Stomach (tissue), 9 donors: ENCODE measurements around the gene PRICKLE1. TPM values are rescaled to one million over a fixed set of nuclear protein-coding genes. Genes with fewer than 3 reads are reported as not detected.

Experiments
- DNase-seq, 2 donors: peaks; one replicate each; pipeline versions ENCODE4 v3.0.0 to v3.0.0-alpha.2; 2013 to 2019
- H3K27ac ChIP-seq, 5 donors: fragments of 200-600 bp in 4 of 5; sonication (generic) in 4 of 5; one replicate each; pipeline ENCODE4 v1.5.1; 2013 to 2019; ENCODE audit warnings: mild to moderate bottlenecking in 1 of 5, moderate library complexity in 1 of 5
- H3K27me3 ChIP-seq, 3 donors: fragments of 200-600 bp; sonication (generic); one replicate each; pipeline ENCODE4 v1.5.1; 2017 to 2019; ENCODE audit warnings: mixed run types in 1 of 3
- H3K36me3 ChIP-seq, 4 donors: fragments of 200-600 bp; sonication (generic); 1 replicate in 3 of 4; 2 replicates in 1 of 4; pipeline ENCODE4 v1.5.1; 2016 to 2019
- H3K4me1 ChIP-seq, 4 donors: fragments of 200-600 bp; sonication (generic); one replicate each; pipeline ENCODE4 v1.5.1; 2016 to 2019
- H3K4me3 ChIP-seq, 4 donors: fragments of 200-600 bp; sonication (generic) in 3 of 4; one replicate each; pipeline ENCODE4 v1.5.1; 2016 to 2019; ENCODE audit warnings: mild to moderate bottlenecking in 1 of 4
- H3K9me3 ChIP-seq, 4 donors: fragments of 200-600 bp; sonication (generic); one replicate each; pipeline ENCODE4 v1.5.1; 2016 to 2019
- CTCF ChIP-seq, 7 experiments: fragments of 450-650 bp in 4 of 7; fragments of 200-600 bp in 3 of 7; sonication (generic) in 3 of 7; IDR thresholded peaks; one replicate each; pipeline ENCODE4 v1.5.1; 2016 to 2019; ENCODE audit warnings: antibody characterized with exemption in 7 of 7, control low read depth in 2 of 7, mild to moderate bottlenecking in 1 of 7
- EP300 ChIP-seq: sonication (generic); formaldehyde crosslinking; IDR thresholded peaks from one replicate; pipeline ENCODE4 v1.6.1; 2017; ENCODE audit warnings: antibody characterized with exemption
- POLR2A ChIP-seq, 4 donors: fragments of 450-650 bp; IDR thresholded peaks; one replicate each; pipeline ENCODE4 v1.6.1; 2016; ENCODE audit warnings: antibody characterized with exemption in 4 of 4, control low read depth in 2 of 4, mild to moderate bottlenecking in 1 of 4, moderate library complexity in 1 of 4
- POLR2AphosphoS5 ChIP-seq, 3 donors: sonication (generic); formaldehyde crosslinking; IDR thresholded peaks; one replicate each; pipeline ENCODE4 v1.6.1; 2016; ENCODE audit warnings: antibody characterized with exemption in 3 of 3
- WGBS, 5 donors: extraction: QIAGEN DNeasy Blood & Tissue Kit in 3 of 5; methylation state at CpG; one replicate each; pipeline versions ENCODE4 v1.1.5 to v1.1.7; 2013 to 2018; 5-methylcytosine and 5-hydroxymethylcytosine counted together
- intact Hi-C: fragments of 100-400 bp; cut with DNase I; formaldehyde crosslinking; loops from one replicate; pipeline ENCODE4 v1.15.1; 2023; ENCODE audit warnings: low total_unique reads
- polyA plus RNA-seq, 3 donors: library from polyadenylated mRNA; stranded (reverse); fragments of 200-250 nt; gene quantifications; one replicate each; pipeline ENCODE4 v1.2.3, GENCODE V29; 2013
- total RNA-seq, 5 donors: library from RNA; depleted of rRNA; stranded (reverse); fragments of >200 nt; gene quantifications; one replicate each; pipeline versions ENCODE4 v1.1.0 to v1.2.3, GENCODE V29; 2014 to 2016
- donor health status: healthy with polysubstance abuse.
- donor health status: Bipolar disorder and iron deficiency.
- donor health status: healthy.

Gene PRICKLE1
- total and polyA plus RNA-seq, 8 donors = 0.80 to 15.1 (median 2.9) TPM

GRCh38 chr12:42490261-42490842, 99.2 kb downstream of the PRICKLE1 start:
- H3K4me1 ChIP-seq = no peaks in the 10 kb centered on the region
- no peaks in the 10 kb centered on the region for H3K36me3 ChIP-seq
- H3K27ac ChIP-seq = no peak overlapping the region
- no peaks in the 10 kb centered on the region for H3K9me3 ChIP-seq
- no peak for DNase-seq
- WGBS, 5 donors = 82 to 91% (median 87%) methylated on average over 5 of the region's 5 CpGs
- H3K27me3 ChIP-seq = no peaks in the 10 kb centered on the region
- intact Hi-C loops = no loop called here
- H3K4me3 ChIP-seq = no peak overlapping the region
- TF ChIP-seq EP300 = no peak
- TF ChIP-seq POLR2A (IDR thresholded peaks at IDR 0.05) = no peak
- no peak for TF ChIP-seq CTCF (IDR thresholded peaks at IDR 0.05)
- no peak for TF ChIP-seq POLR2AphosphoS5 (IDR thresholded peaks at IDR 0.05)

- H3K27ac ChIP-seq = no peak overlapping the region
- H3K9me3 ChIP-seq = no peaks in the 10 kb centered on the region
- TF ChIP-seq POLR2A (IDR thresholded peaks at IDR 0.05) = no peak
- TF ChIP-seq EP300 = no peak
- no peak for TF ChIP-seq CTCF (IDR thresholded peaks at IDR 0.05)
- no peak for TF ChIP-seq POLR2AphosphoS5 (IDR thresholded peaks at IDR 0.05)
- H3K27me3 ChIP-seq = peaks cover 0 to 11% (median 7%) of the 10 kb centered on the region in 3 donors
- H3K36me3 ChIP-seq = no peaks in the 10 kb centered on the region
- DNase-seq = no peak
- no peak overlapping the region for H3K4me3 ChIP-seq
- intact Hi-C loops = no loop called here
- peaks cover 0 to 32% (median 23%) of the 10 kb centered on the region in 4 donors for H3K4me1 ChIP-seq
- 22 to 50% (median 39%) methylated on average over 2 of the region's 2 CpGs for WGBS, 5 donors
Observed at GRCh38 chr12:42486407-42486806, 103.1 kb downstream of the PRICKLE1 start.

DNA sequence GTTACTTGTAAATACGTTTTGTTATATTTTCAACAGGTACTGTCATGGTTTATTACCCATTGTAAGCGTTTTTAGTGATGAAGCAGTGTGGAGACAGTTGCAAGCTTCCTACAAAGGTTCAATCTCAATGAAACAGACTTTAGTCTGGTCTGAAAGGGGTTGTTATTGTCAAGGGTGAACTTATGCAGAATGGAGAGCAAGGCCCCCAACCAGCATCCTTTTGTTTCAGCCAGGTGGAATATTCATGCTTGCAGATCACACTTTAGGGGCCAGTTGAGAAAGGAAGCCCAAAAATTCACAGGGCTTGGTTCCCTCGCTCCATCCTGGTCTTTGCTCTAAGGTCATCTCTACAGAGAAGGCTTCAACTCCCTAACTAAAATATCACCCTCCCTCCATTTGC, 103.7 kb downstream of the PRICKLE1 start:
- H3K4me3 ChIP-seq = no peak overlapping the region
- DNase-seq = no peak
- no peaks in the 10 kb centered on the region for H3K9me3 ChIP-seq
- H3K27me3 ChIP-seq = peaks cover 0 to 11% (median 7%) of the 10 kb centered on the region in 3 donors
- no peaks in the 10 kb centered on the region for H3K36me3 ChIP-seq
- WGBS, 5 donors = 79 to 92% (median 89%) methylated on average over 3 of the region's 3 CpGs
- TF ChIP-seq CTCF (IDR thresholded peaks at IDR 0.05) (no peak), POLR2A (IDR thresholded peaks at IDR 0.05) (no peak), EP300 (no peak), POLR2AphosphoS5 (IDR thresholded peaks at IDR 0.05) (no peak)
- no peak overlapping the region for H3K27ac ChIP-seq
- intact Hi-C loops = no loop called here
- peaks cover 0 to 32% (median 23%) of the 10 kb centered on the region in 4 donors for H3K4me1 ChIP-seq

- H3K27ac ChIP-seq = peak overlapping the region in 1 of 5 donors; percentile 90
- H3K36me3 ChIP-seq = no peaks in the 10 kb centered on the region
- intact Hi-C loops = loop anchor here (5.0 kb wide), 1 partner anchor 82 kb away; no protein-coding TSS in a partner anchor
- H3K4me1 ChIP-seq = peaks cover 0 to 35% (median 23%) of the 10 kb centered on the region in 4 donors
- H3K4me3 ChIP-seq = no peak overlapping the region
- no peak for DNase-seq
- peaks cover 0 to 11% (median 7%) of the 10 kb centered on the region in 3 donors for H3K27me3 ChIP-seq
- H3K9me3 ChIP-seq = no peaks in the 10 kb centered on the region
- 46 to 64% (median 49%) methylated on average over 3 of the region's 3 CpGs for WGBS, 5 donors
- TF ChIP-seq CTCF (IDR thresholded peaks at IDR 0.05) = no peak
Observed at GRCh38 chr12:42484996-42485395, 104.5 kb downstream of the PRICKLE1 start.
